Panc1 (cell line): Measurements from ENCODE around the gene TGFBI.

Experiments
- POLR2AphosphoS5 ChIP-seq: IDR thresholded peaks from 2 replicates; pipeline ENCODE4 v1.6.1; 2012; ENCODE audit warnings: mild to moderate bottlenecking, low read depth, low read length, moderate library complexity
- SIN3A ChIP-seq: IDR thresholded peaks from 2 replicates; pipeline ENCODE4 v1.6.1; 2012; ENCODE audit warnings: low read depth, mild to moderate bottlenecking, low read length, moderate library complexity, borderline replicate concordance; ENCODE audit not compliant: insufficient read depth
- TCF7L2 ChIP-seq: IDR thresholded peaks from 2 replicates; pipeline ENCODE4 v1.6.1; 2011; ENCODE audit warnings: mild to moderate bottlenecking, low read depth, low read length, inconsistent platforms
- TF ChIP-seq, protein P1 (sequence below): fragments of 450-650 bp; IDR thresholded peaks from 2 replicates; pipeline ENCODE4 v1.5.1; 2017; ENCODE audit warnings: mild to moderate bottlenecking

DNA sequence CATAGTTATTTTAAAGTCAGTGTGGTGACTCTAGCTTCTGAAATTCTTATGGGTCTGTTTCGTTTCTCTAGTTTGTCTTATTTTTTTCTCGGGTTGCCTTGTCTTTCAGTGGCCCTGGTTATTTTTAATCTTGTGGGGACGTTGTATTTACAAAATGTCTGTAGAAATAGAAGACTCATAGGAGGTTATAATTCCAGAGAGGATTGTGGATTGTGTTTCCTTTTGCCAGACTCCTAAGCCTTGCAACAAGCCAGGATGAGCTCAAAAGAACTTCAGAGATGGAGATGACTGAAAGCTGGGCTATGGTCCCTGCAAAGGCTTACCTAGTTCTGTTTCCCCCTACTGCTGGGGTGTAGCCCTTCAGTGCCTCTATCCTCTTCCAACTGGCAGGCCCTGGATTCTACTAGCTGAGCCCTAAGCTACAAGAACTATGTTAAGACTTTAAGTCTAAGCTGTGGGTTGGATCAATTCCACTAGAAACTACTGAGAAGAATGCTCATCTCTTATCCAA, 41.8 kb upstream of the TGFBI start:
- TF ChIP-seq, protein P1, sequence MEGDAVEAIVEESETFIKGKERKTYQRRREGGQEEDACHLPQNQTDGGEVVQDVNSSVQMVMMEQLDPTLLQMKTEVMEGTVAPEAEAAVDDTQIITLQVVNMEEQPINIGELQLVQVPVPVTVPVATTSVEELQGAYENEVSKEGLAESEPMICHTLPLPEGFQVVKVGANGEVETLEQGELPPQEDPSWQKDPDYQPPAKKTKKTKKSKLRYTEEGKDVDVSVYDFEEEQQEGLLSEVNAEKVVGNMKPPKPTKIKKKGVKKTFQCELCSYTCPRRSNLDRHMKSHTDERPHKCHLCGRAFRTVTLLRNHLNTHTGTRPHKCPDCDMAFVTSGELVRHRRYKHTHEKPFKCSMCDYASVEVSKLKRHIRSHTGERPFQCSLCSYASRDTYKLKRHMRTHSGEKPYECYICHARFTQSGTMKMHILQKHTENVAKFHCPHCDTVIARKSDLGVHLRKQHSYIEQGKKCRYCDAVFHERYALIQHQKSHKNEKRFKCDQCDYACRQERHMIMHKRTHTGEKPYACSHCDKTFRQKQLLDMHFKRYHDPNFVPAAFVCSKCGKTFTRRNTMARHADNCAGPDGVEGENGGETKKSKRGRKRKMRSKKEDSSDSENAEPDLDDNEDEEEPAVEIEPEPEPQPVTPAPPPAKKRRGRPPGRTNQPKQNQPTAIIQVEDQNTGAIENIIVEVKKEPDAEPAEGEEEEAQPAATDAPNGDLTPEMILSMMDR = no peak
- no peak for TF ChIP-seq POLR2AphosphoS5
- TF ChIP-seq SIN3A = no peak
- no peak for TF ChIP-seq TCF7L2
